GM12878 (cell line): ENCODE results near the gene GAR1. TPM values are rescaled to one million over a fixed set of nuclear protein-coding genes. Genes with fewer than 3 reads are reported as not detected.

Experiments
- BACH1 ChIP-seq: fragments of 450-650 bp; IDR thresholded peaks from 2 replicates; pipeline ENCODE4 v1.6.1; 2017; ENCODE audit warnings: mild to moderate bottlenecking, borderline replicate concordance
- BMI1 ChIP-seq: fragments of 450-650 bp; IDR thresholded peaks from 2 replicates; pipeline ENCODE4 v1.6.1; 2016; ENCODE audit warnings: mild to moderate bottlenecking, moderate library complexity, borderline replicate concordance
- CBFB ChIP-seq: IDR thresholded peaks from 2 replicates; pipeline ENCODE4 v1.6.1; 2016; ENCODE audit warnings: antibody characterized with exemption, low read depth
- CEBPZ ChIP-seq: fragments of 150-350 bp; IDR thresholded peaks from 2 replicates; pipeline ENCODE4 v1.6.1; 2016; ENCODE audit warnings: low read depth, low read length
- FOXK2 ChIP-seq: fragments of 450-650 bp; IDR thresholded peaks from 2 replicates; pipeline ENCODE4 v1.6.1; 2017; ENCODE audit warnings: mild to moderate bottlenecking, moderate library complexity
- IRF3 ChIP-seq: fragments of 450-650 bp; IDR thresholded peaks from 2 replicates; pipeline ENCODE4 v1.6.1; 2014; ENCODE audit warnings: mild to moderate bottlenecking
- SREBF1 ChIP-seq: IDR thresholded peaks from 2 replicates; pipeline ENCODE4 v1.6.1; 2012; ENCODE audit warnings: mild to moderate bottlenecking, low read length
- SREBF2 ChIP-seq: IDR thresholded peaks from 2 replicates; pipeline ENCODE4 v1.6.1; 2012; ENCODE audit warnings: mild to moderate bottlenecking, low read length
- TBL1XR1 ChIP-seq: IDR thresholded peaks from 2 replicates; pipeline ENCODE4 v1.6.1; 2012; ENCODE audit warnings: low read depth, low read length, improper control_type of control experiment
- ZBTB33 ChIP-seq: fragments of 450-650 bp; IDR thresholded peaks from 2 replicates; pipeline ENCODE4 v1.6.1; 2017; ENCODE audit warnings: mild to moderate bottlenecking
- ZNF207 ChIP-seq: fragments of 450-650 bp; IDR thresholded peaks from 2 replicates; pipeline ENCODE4 v1.6.1; 2014; ENCODE audit warnings: antibody characterized with exemption, mild to moderate bottlenecking, borderline replicate concordance
- polyA plus RNA-seq, 11 experiments: library from polyadenylated mRNA; depleted of rRNA in 4 of 11; unstranded in 6 of 11; stranded (reverse) in 5 of 11; fragments of >200 nt; fragmentation: Nextera tagmentation in 4 of 11; fragmentation: Illumina TruSeq in 1 of 11; extraction: Ambion mirVana in 4 of 11; extraction: Trizol in 1 of 11; gene quantifications; 1 replicate in 1 of 11; 2 replicates in 10 of 11; pipeline versions ENCODE4 v1.2.1 to v1.2.3, GENCODE V29; 2011 to 2016; ENCODE audit warnings: inconsistent platforms in 2 of 11, missing spikeins in 2 of 11, low read depth in 1 of 11
- total RNA-seq, 4 experiments: library from RNA; depleted of rRNA in 3 of 4; stranded (reverse); fragments of >200 nt in 3 of 4; fragmentation: Illumina TruSeq in 1 of 4; extraction: Trizol in 1 of 4; gene quantifications; 2 replicates each; pipeline versions ENCODE4 v1.2.1 to v1.2.3, GENCODE V29; 2013 to 2021
- TF ChIP-seq, protein P1 (sequence below): fragments of 450-650 bp; IDR thresholded peaks from 2 replicates; pipeline ENCODE4 v1.6.1; 2017; ENCODE audit warnings: mild to moderate bottlenecking, low read depth, inconsistent platforms; ENCODE audit not compliant: poor library complexity, severe bottlenecking

GAR1 gene
- total and polyA plus RNA-seq, 10 of the 15 experiments (the other 5 are each of a cell fraction or from before 2014, with no cell fraction given): 11.7 to 76.3 (median 29.8) TPM

- TF ChIP-seq CEBPZ (no peak), ZNF207 (no peak), TBL1XR1 (no peak), SREBF2 (no peak), IRF3 (no peak), BMI1 (no peak), ZBTB33 (no peak), SREBF1 (no peak), BACH1 (no peak), CBFB (no peak), FOXK2 (no peak)
- TF ChIP-seq, protein P1, sequence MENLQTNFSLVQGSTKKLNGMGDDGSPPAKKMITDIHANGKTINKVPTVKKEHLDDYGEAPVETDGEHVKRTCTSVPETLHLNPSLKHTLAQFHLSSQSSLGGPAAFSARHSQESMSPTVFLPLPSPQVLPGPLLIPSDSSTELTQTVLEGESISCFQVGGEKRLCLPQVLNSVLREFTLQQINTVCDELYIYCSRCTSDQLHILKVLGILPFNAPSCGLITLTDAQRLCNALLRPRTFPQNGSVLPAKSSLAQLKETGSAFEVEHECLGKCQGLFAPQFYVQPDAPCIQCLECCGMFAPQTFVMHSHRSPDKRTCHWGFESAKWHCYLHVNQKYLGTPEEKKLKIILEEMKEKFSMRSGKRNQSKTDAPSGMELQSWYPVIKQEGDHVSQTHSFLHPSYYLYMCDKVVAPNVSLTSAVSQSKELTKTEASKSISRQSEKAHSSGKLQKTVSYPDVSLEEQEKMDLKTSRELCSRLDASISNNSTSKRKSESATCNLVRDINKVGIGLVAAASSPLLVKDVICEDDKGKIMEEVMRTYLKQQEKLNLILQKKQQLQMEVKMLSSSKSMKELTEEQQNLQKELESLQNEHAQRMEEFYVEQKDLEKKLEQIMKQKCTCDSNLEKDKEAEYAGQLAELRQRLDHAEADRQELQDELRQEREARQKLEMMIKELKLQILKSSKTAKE: no peak
- TF ChIP-seq, all 136 proteins: peak for 0
Observed at GRCh38 chr4:109820563-109820962, 5.0 kb downstream of the GAR1 start (continued).
